22Rv1 (cell line): ENCODE data around the gene SRI.

Source experiments
- ZFX ChIP-seq: fragments of 450-650 bp; IDR thresholded peaks from 2 replicates; pipeline ENCODE4 v1.6.1; 2017; ENCODE audit warnings: antibody characterized with exemption, borderline replicate concordance
- TF ChIP-seq, protein P1 (sequence below): fragments of 450-650 bp; IDR thresholded peaks from 2 replicates; pipeline ENCODE4 v1.5.1; 2017; ENCODE audit warnings: mild to moderate bottlenecking

GRCh38 chr7:88202278-88202677 is 17.6 kb downstream of the SRI start:
- TF ChIP-seq, protein P1, sequence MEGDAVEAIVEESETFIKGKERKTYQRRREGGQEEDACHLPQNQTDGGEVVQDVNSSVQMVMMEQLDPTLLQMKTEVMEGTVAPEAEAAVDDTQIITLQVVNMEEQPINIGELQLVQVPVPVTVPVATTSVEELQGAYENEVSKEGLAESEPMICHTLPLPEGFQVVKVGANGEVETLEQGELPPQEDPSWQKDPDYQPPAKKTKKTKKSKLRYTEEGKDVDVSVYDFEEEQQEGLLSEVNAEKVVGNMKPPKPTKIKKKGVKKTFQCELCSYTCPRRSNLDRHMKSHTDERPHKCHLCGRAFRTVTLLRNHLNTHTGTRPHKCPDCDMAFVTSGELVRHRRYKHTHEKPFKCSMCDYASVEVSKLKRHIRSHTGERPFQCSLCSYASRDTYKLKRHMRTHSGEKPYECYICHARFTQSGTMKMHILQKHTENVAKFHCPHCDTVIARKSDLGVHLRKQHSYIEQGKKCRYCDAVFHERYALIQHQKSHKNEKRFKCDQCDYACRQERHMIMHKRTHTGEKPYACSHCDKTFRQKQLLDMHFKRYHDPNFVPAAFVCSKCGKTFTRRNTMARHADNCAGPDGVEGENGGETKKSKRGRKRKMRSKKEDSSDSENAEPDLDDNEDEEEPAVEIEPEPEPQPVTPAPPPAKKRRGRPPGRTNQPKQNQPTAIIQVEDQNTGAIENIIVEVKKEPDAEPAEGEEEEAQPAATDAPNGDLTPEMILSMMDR = no peak
- TF ChIP-seq ZFX = no peak
